ENCODE results near the gene MKNK2.

- TF ChIP-seq POLR2A (IDR thresholded peaks at IDR 0.05; ENCODE audit: low read length): no peak
- TF ChIP-seq GATA1 (IDR thresholded peaks at IDR 0.05; ENCODE audit: low read depth, low read length): no peak
Observed at GRCh38 chr19:2035590-2035991, 15.5 kb downstream of the MKNK2 start.
